ENCODE measurements around the gene CAND1. TPM values are rescaled to one million over a fixed set of nuclear protein-coding genes. Genes with fewer than 3 reads are reported as not detected.

The CAND1 gene
- total RNA-seq, 2 experiments from 2014 or later: 216 to 221 TPM

GRCh38 chr12:67365131-67365530 is 96.0 kb downstream of the CAND1 start:
- H3K4me1 Mint-ChIP-seq (ENCODE audit: low read depth): no peaks in the 10 kb centered on the region
- H3K4me3 Mint-ChIP-seq: no peak overlapping the region
- H3K27ac Mint-ChIP-seq: no peak overlapping the region
- peaks cover 4% of the 10 kb centered on the region for H3K9me3 Mint-ChIP-seq
- no peak for TF ChIP-seq CTCF (IDR thresholded peaks at IDR 0.05)
- no peaks in the 10 kb centered on the region for H3K36me3 Mint-ChIP-seq (ENCODE audit: low read depth)
- no peaks in the 10 kb centered on the region for H3K27me3 Mint-ChIP-seq
- CTCF ChIA-PET: interaction anchor here (0.9 kb wide), 1 partner anchor 9 kb away, joined by 3 read pairs; no protein-coding TSS in a partner anchor
- no peak for ATAC-seq
- POLR2A ChIA-PET: no interaction called here
- no peak for DNase-seq
- intact Hi-C loops (cut with micrococcal nuclease): no loop called here

DNA sequence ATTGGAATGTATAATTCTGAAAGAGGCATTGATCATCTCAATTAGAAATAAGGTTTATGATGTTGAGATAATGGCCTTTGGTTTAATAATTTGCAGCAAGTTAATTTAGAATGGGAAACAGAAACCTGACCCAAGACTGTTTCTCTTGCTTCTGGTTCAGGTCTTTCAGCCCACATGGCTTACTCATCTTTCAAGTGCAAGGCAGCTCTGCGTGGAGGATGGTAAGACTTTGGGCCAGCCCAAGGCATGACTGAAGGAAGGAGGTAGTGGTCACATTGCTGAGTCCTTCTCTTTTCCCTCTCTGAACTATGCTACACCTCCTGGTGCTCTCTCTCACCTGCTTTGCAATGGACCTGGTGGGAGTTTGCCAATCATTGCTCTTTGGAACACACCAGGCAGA is 98.7 kb downstream of the CAND1 start:
- Mint-ChIP-seq H3K9me3 (peaks cover 4% of the 10 kb centered on the region), H3K27ac (no peak overlapping the region), H3K27me3 (no peaks in the 10 kb centered on the region), H3K4me1 (ENCODE audit: low read depth) (no peaks in the 10 kb centered on the region), H3K36me3 (ENCODE audit: low read depth) (peaks cover 2% of the 10 kb centered on the region), H3K4me3 (no peak overlapping the region)
- ChIA-PET POLR2A (interaction anchor here (0.7 kb wide), 1 partner anchor 579 kb away, joined by 3 read pairs; no protein-coding TSS in a partner anchor), CTCF (no interaction called here)
- ATAC-seq (no peak), DNase-seq (no peak)
- intact Hi-C loops (cut with micrococcal nuclease): no loop called here
- no peak for TF ChIP-seq CTCF (IDR thresholded peaks at IDR 0.05)

Data from activated CD8-positive, alpha-beta T cell treated with anti-CD3 and anti-CD28 coated beads for 36 hours (primary cell).